ENCODE results near the gene NRAP.

- TF ChIP-seq POLR2A (IDR thresholded peaks at IDR 0.05; ENCODE audit: low read length) (no peak), GATA1 (IDR thresholded peaks at IDR 0.05; ENCODE audit: low read depth, low read length) (no peak)
Measured at GRCh38 chr10:113680190-113681111, 16.6 kb upstream of the NRAP start.
